Mesenchymal stem cell (in vitro differentiated cells and primary cell): ENCODE measurements around the gene TADA1.

Experiments used
- DNase-seq: peaks from one replicate; pipeline ENCODE4 v3.0.0-alpha.2; 2013
- H2AFZ ChIP-seq: one replicate; pipeline ENCODE4 v1.6.1; 2013; ENCODE audit warnings: low read depth, mild to moderate bottlenecking, control low read depth, inconsistent platforms, low read length, moderate library complexity
- H2AK5ac ChIP-seq: 2 replicates; pipeline ENCODE4 v1.6.1; 2013; ENCODE audit warnings: low read length, moderate library complexity, mild to moderate bottlenecking, inconsistent platforms; ENCODE audit not compliant: severe bottlenecking
- H2BK120ac ChIP-seq: one replicate; pipeline ENCODE4 v1.6.1; 2013; ENCODE audit warnings: low read depth, mild to moderate bottlenecking, inconsistent platforms, low read length, moderate library complexity
- H2BK12ac ChIP-seq, 2 experiments: one replicate each; pipeline ENCODE4 v1.6.1; 2013; ENCODE audit warnings: inconsistent platforms in 2 of 2, low read length in 2 of 2, mild to moderate bottlenecking in 2 of 2, moderate library complexity in 2 of 2, control low read depth in 1 of 2
- H2BK15ac ChIP-seq: one replicate; pipeline ENCODE4 v1.6.1; 2013; ENCODE audit warnings: mild to moderate bottlenecking, low read depth, inconsistent platforms; ENCODE audit not compliant: poor library complexity, severe bottlenecking
- H2BK5ac ChIP-seq: 2 replicates; pipeline ENCODE4 v1.6.1; 2013; ENCODE audit warnings: low read depth, mild to moderate bottlenecking, low read length, control low read depth, inconsistent platforms; ENCODE audit not compliant: poor library complexity, severe bottlenecking
- H3K14ac ChIP-seq, 2 experiments: one replicate each; pipeline ENCODE4 v1.6.1; 2013; ENCODE audit warnings: inconsistent platforms in 2 of 2, low read length in 2 of 2, control low read depth in 1 of 2, mild to moderate bottlenecking in 1 of 2, moderate library complexity in 1 of 2
- H3K18ac ChIP-seq, 2 experiments: one replicate each; pipeline ENCODE4 v1.6.1; 2013; ENCODE audit warnings: inconsistent platforms in 2 of 2, low read length in 2 of 2, control low read depth in 1 of 2, low read depth in 1 of 2, mild to moderate bottlenecking in 1 of 2
- H3K23ac ChIP-seq, 2 experiments: one replicate each; pipeline ENCODE4 v1.6.1; 2013; ENCODE audit warnings: inconsistent platforms in 2 of 2, low read length in 2 of 2, mild to moderate bottlenecking in 2 of 2, moderate library complexity in 2 of 2, control low read depth in 1 of 2
- H3K27ac ChIP-seq: 2 replicates; pipeline ENCODE4 v1.5.1; 2013; ENCODE audit warnings: mild to moderate bottlenecking, moderate library complexity, low read length, control low read depth, inconsistent platforms; ENCODE audit not compliant: poor library complexity, severe bottlenecking
- H3K27me3 ChIP-seq, 2 experiments: 2 replicates each; pipeline versions ENCODE4 v1.6.1 to v1.7.0; 2013; ENCODE audit warnings: low read length in 2 of 2, mild to moderate bottlenecking in 2 of 2, moderate library complexity in 2 of 2, control low read depth in 1 of 2, inconsistent platforms in 1 of 2; ENCODE audit not compliant: control insufficient read depth in 1 of 2, insufficient read depth in 1 of 2
- H3K36me3 ChIP-seq, 2 experiments: 2 replicates each; pipeline versions ENCODE4 v1.6.1 to v1.7.0; 2013; ENCODE audit warnings: low read length in 2 of 2, control low read depth in 1 of 2, inconsistent platforms in 1 of 2, low read depth in 1 of 2, mild to moderate bottlenecking in 1 of 2; ENCODE audit not compliant: insufficient read depth in 2 of 2, control insufficient read depth in 1 of 2
- H3K4ac ChIP-seq, 2 experiments: one replicate each; pipeline ENCODE4 v1.6.1; 2013; ENCODE audit warnings: inconsistent platforms in 2 of 2, low read length in 2 of 2, mild to moderate bottlenecking in 2 of 2, moderate library complexity in 2 of 2, control low read depth in 1 of 2, low read depth in 1 of 2
- H3K4me1 ChIP-seq: 2 replicates; pipeline ENCODE4 v1.6.1; 2013; ENCODE audit warnings: low read depth, low read length, control low read depth; ENCODE audit not compliant: control insufficient read depth, insufficient read depth
- H3K4me2 ChIP-seq: 2 replicates; pipeline ENCODE4 v1.6.1; 2013; ENCODE audit warnings: low read length, mild to moderate bottlenecking, inconsistent platforms; ENCODE audit not compliant: poor library complexity, severe bottlenecking
- H3K4me3 ChIP-seq, 2 experiments: 2 replicates each; pipeline versions ENCODE4 v1.5.1 to v1.7.0; 2013; ENCODE audit warnings: low read length in 2 of 2, mild to moderate bottlenecking in 2 of 2, control low read depth in 1 of 2, low read depth in 1 of 2; ENCODE audit not compliant: insufficient read depth in 1 of 2
- H3K79me1 ChIP-seq: replicated peaks from 2 replicates; pipeline ENCODE4 v1.6.1; 2013; ENCODE audit warnings: mild to moderate bottlenecking, control low read depth, low read length, inconsistent platforms; ENCODE audit not compliant: poor library complexity, severe bottlenecking
- H3K9ac ChIP-seq: 2 replicates; pipeline ENCODE4 v1.7.0; 2013; ENCODE audit warnings: mild to moderate bottlenecking, low read length, moderate library complexity
- H3K9me3 ChIP-seq: 2 replicates; pipeline ENCODE4 v1.7.0; 2013; ENCODE audit warnings: mild to moderate bottlenecking, low read length; ENCODE audit not compliant: control insufficient read depth
- H4K8ac ChIP-seq: one replicate; pipeline ENCODE4 v1.6.1; 2013; ENCODE audit warnings: inconsistent platforms, mild to moderate bottlenecking, low read length, moderate library complexity
- H4K91ac ChIP-seq: one replicate; pipeline ENCODE4 v1.6.1; 2013; ENCODE audit warnings: mild to moderate bottlenecking, low read length, inconsistent platforms
- WGBS: methylation state at CpG from one replicate; pipeline ENCODE4 v1.1.7; 2013; ENCODE audit warnings: mixed read lengths; 5-methylcytosine and 5-hydroxymethylcytosine counted together

Gene TADA1

DNA sequence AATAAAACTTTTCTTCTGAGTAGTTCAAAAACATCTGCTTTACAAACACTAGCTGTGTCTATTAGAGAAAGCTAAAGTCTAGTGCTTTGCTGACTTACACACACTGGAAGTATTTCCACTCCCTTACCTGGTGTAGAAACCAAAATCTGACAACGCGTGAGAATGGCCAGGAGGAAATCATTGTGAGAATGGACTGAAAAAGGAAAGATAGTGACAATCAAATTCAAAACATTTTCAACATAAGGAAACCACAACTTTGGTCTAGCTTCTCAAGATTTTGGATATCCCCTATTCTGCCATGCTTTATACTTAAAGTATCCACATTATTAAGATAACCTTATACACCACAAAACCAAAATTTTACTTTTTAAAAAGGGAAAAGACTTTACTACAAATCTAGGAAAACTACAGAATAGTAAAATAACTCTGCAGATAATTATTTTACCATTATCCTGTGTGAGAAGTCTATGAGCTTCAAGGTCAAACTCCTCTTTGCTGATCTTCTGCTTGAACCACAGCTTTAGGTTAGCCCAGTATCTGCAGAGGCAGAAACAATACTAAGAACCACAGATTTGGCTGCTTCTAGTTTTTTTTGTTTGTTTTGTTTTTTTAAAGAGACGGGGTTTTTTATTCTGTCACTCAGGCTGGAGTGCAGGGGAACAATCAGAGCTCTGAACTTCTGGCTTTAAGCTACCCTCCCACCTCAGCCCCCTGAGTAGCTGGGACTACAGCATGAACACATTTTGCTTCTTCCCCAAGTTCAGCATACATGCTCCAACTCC lies 6.6 kb downstream of the TADA1 start:
- Histone ChIP-seq H3K36me3 (peaks cover 12 to 25% of the 10 kb centered on the region in 2 experiments), H3K27me3 (no peaks in the 10 kb centered on the region), H3K4me1 (peaks cover 7% of the 10 kb centered on the region), H3K79me1 (peaks cover 26% of the 10 kb centered on the region), H2BK5ac (no peak overlapping the region), H3K4ac (no peak overlapping the region), H3K9ac (no peak overlapping the region), H2BK120ac (no peak overlapping the region), H3K4me2 (no peak overlapping the region), H2AFZ (no peak overlapping the region), H3K23ac (no peak overlapping the region), H3K14ac (no peak overlapping the region), H4K8ac (no peak overlapping the region), H3K18ac (no peak overlapping the region), H3K4me3 (no peak overlapping the region), H3K27ac (no peak overlapping the region), H3K9me3 (no peaks in the 10 kb centered on the region), H2AK5ac (no peak overlapping the region), H4K91ac (no peak overlapping the region), H2BK12ac (no peak overlapping the region), H2BK15ac (no peak overlapping the region)
- no peak for DNase-seq
- 93% methylated on average over 1 of the region's 3 CpGs for WGBS

DNA sequence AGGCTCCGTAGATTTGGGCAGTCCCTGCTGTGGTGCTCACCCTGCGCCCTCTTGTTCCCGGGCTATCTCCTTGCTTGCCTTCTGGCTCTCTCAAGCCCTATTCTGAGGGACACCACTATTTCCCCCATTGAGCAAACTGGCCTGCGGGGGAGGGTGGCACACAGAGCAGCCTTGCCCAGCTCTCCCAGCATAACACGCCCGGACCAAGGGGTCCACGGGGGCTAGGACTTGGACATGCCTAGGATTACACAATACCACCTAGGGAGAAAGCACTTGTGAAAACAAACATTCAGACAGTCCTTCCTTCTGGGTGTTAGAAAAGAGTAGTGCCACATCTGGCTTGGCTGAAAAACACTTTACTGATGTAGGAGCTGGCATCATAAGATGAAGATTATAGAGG lies 7.4 kb downstream of the TADA1 start:
- H3K36me3 ChIP-seq, result peaks cover 12 to 34% of the 10 kb centered on the region in 2 experiments
- no peak overlapping the region for H3K27ac ChIP-seq
- H2AK5ac ChIP-seq, result no peak overlapping the region
- peaks cover 28% of the 10 kb centered on the region for H3K79me1 ChIP-seq
- no peak for DNase-seq
- 99% methylated on average over 6 of the region's 7 CpGs for WGBS
- H3K4ac ChIP-seq, result no peak overlapping the region
- no peaks in the 10 kb centered on the region for H3K9me3 ChIP-seq
- no peak overlapping the region for H2BK12ac ChIP-seq
- H3K14ac ChIP-seq, result no peak overlapping the region
- H2AFZ ChIP-seq, result no peak overlapping the region
- no peak overlapping the region for H4K91ac ChIP-seq
- H3K18ac ChIP-seq, result no peak overlapping the region
- H2BK5ac ChIP-seq, result no peak overlapping the region
- H4K8ac ChIP-seq, result no peak overlapping the region
- H2BK120ac ChIP-seq, result no peak overlapping the region
- H3K27me3 ChIP-seq, result no peaks in the 10 kb centered on the region
- H2BK15ac ChIP-seq, result no peak overlapping the region
- peaks cover 5% of the 10 kb centered on the region for H3K4me1 ChIP-seq
- no peak overlapping the region for H3K23ac ChIP-seq
- H3K4me2 ChIP-seq, result no peak overlapping the region
- H3K4me3 ChIP-seq, result no peak overlapping the region
- no peak overlapping the region for H3K9ac ChIP-seq

DNA sequence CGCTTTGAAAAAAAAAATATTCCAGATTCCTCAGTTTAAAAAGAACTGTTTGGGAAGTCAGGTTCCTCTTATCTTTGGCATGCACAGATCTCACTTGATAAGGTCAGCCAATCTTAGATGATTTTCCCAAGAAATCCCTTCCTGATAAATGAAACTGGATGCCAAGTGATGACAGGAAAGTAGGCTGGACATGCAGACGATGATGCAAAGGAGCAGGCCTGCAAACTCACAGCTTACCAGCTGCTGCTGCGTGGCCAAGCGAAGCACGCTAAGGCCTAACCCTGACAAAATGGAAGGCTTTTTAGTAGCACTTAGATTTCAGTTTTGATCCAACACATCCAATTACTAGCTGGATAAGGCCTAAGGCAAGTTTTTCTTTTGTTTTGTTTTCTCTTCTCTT lies 10.1 kb downstream of the TADA1 start:
- Histone ChIP-seq H4K91ac (no peak overlapping the region), H3K27ac (no peak overlapping the region), H3K4me3 (no peak overlapping the region), H2BK15ac (no peak overlapping the region), H2BK12ac (no peak overlapping the region), H2BK120ac (no peak overlapping the region), H3K27me3 (no peaks in the 10 kb centered on the region), H3K4me2 (no peak overlapping the region), H3K14ac (no peak overlapping the region), H2BK5ac (no peak overlapping the region), H3K23ac (no peak overlapping the region), H2AK5ac (no peak overlapping the region), H3K18ac (no peak overlapping the region), H3K9me3 (no peaks in the 10 kb centered on the region), H3K9ac (peak overlapping the region; percentile 72), H3K4ac (no peak overlapping the region), H4K8ac (no peak overlapping the region), H3K4me1 (peaks cover 5% of the 10 kb centered on the region), H3K36me3 (peaks cover 16 to 61% of the 10 kb centered on the region in 2 experiments), H2AFZ (no peak overlapping the region), H3K79me1 (peaks cover 24% of the 10 kb centered on the region)
- 96% methylated on average over 4 of the region's 5 CpGs for WGBS
- no peak for DNase-seq

DNA sequence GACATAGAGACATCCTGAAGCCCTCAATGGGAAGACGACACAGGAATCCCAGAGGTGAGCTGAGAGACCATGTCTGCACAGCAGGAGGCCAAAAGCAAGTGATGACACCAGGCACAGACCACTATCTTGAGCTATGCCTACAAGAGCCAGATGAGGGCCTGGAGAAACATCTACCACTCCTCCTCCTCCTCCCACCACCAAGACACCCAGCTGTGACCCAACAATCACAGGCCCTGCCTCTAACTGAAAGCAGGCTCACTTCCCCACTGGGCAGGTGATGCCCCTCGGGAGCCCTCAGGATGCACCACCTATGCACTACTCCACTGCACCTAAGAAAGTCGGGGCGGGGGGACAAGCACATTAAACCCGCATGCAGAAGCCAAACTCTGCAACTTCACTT lies 16.5 kb downstream of the TADA1 start:
- Histone ChIP-seq H3K9ac (no peak overlapping the region), H3K4me2 (no peak overlapping the region), H2AK5ac (no peak overlapping the region), H3K36me3 (peaks cover 18 to 89% of the 10 kb centered on the region in 2 experiments), H3K4ac (no peak overlapping the region), H3K23ac (no peak overlapping the region), H3K4me1 (peaks cover 3% of the 10 kb centered on the region), H2BK15ac (no peak overlapping the region), H3K79me1 (peaks cover 23% of the 10 kb centered on the region), H3K18ac (no peak overlapping the region), H4K8ac (no peak overlapping the region), H2BK120ac (no peak overlapping the region), H3K14ac (no peak overlapping the region), H3K9me3 (no peaks in the 10 kb centered on the region), H2BK5ac (no peak overlapping the region), H2AFZ (no peak overlapping the region), H3K27me3 (no peaks in the 10 kb centered on the region), H3K4me3 (no peak overlapping the region), H3K27ac (no peak overlapping the region), H4K91ac (no peak overlapping the region), H2BK12ac (no peak overlapping the region)
- WGBS, result 69% methylated on average over 2 of the region's 5 CpGs
- DNase-seq, result no peak
